GM13977 (cell line): Measurements from ENCODE around the gene LIN7A.

Source experiments
- DNase-seq: peaks from one replicate; pipeline ENCODE4 v3.0.0; 2012; ENCODE audit warnings: low spot score
- in situ Hi-C: fragments of 300-500 bp; cut with MboI; formaldehyde crosslinking; loops from one replicate; pipeline ENCODE4 v1.12.0; 2022; ENCODE audit warnings: low sequenced_read_pairs, low pct_unique_long_range_greater_than_20kb, mixed read lengths, inconsistent platforms; ENCODE audit not compliant: unreplicated experiment
- TF ChIP-seq, protein P1 (sequence below): IDR thresholded peaks from 2 replicates; pipeline ENCODE4 v1.5.1; 2012; ENCODE audit warnings: mild to moderate bottlenecking, control low read depth; ENCODE audit not compliant: insufficient read depth; ENCODE audit errors: extremely low read depth, missing control alignments

Gene LIN7A

DNA sequence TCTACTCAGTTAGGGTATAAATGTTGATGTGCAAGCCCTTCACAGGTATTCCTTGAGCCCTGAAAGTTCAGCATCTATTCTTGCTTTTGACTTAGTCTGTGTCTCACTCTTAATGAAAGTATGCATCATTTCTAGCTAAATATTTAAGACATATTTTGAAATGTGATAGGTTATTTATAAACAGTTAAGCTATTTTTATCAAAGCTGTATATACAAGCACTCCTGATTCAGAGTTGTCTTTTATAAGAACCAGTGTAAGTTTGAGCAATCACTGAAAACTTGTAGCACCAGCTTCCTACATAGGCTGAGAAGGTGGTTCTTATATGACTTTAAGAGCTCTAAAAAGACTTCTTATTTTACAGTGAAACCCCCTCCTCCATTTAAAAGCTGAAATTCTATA is 122.4 kb downstream of the LIN7A start:
- in situ Hi-C loops: no loop called here
- DNase-seq: no peak
- TF ChIP-seq, protein P1, sequence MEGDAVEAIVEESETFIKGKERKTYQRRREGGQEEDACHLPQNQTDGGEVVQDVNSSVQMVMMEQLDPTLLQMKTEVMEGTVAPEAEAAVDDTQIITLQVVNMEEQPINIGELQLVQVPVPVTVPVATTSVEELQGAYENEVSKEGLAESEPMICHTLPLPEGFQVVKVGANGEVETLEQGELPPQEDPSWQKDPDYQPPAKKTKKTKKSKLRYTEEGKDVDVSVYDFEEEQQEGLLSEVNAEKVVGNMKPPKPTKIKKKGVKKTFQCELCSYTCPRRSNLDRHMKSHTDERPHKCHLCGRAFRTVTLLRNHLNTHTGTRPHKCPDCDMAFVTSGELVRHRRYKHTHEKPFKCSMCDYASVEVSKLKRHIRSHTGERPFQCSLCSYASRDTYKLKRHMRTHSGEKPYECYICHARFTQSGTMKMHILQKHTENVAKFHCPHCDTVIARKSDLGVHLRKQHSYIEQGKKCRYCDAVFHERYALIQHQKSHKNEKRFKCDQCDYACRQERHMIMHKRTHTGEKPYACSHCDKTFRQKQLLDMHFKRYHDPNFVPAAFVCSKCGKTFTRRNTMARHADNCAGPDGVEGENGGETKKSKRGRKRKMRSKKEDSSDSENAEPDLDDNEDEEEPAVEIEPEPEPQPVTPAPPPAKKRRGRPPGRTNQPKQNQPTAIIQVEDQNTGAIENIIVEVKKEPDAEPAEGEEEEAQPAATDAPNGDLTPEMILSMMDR: no peak

DNA sequence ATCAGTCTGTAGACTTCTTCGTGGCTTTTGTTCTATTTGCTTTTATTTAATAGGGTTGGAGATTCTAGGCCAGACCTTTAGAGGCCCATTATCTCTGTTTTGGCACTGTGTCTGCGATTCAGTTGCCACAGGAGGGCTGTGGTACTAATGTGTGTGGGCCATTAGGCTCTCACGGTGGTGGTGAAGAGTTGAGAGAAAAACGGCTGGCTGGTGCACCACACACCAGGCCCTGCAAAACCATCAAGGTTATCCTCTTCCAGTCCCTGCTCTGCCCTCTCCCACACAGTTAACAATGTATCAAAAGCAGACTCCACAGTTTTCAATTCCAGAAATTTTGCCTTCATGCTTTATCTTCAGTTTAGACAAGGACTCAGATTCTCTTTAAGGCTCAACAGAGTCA is 123.3 kb downstream of the LIN7A start:
- no peak for DNase-seq
- TF ChIP-seq, protein P1: no peak
- in situ Hi-C loops: no loop called here

DNA sequence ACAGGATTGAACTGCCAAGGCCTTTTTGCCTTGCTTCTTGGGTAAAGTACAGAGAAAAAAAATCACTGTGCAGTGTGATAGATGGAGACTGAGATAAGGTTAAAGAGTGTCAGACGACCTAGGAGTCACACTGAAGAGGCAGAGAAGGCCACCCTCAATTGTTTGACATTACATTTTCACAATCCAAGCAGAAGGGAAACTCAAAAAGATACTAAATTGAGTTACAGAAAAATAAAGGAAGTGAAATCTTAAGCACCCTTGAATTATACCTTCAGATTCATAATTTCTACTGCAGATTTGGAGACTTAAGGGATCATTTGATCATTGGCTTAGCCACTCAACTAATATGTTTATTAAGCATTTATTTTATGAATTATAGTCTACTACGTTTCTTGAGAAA is 123.9 kb downstream of the LIN7A start:
- in situ Hi-C loops: no loop called here
- DNase-seq: no peak
- TF ChIP-seq, protein P1: no peak

DNA sequence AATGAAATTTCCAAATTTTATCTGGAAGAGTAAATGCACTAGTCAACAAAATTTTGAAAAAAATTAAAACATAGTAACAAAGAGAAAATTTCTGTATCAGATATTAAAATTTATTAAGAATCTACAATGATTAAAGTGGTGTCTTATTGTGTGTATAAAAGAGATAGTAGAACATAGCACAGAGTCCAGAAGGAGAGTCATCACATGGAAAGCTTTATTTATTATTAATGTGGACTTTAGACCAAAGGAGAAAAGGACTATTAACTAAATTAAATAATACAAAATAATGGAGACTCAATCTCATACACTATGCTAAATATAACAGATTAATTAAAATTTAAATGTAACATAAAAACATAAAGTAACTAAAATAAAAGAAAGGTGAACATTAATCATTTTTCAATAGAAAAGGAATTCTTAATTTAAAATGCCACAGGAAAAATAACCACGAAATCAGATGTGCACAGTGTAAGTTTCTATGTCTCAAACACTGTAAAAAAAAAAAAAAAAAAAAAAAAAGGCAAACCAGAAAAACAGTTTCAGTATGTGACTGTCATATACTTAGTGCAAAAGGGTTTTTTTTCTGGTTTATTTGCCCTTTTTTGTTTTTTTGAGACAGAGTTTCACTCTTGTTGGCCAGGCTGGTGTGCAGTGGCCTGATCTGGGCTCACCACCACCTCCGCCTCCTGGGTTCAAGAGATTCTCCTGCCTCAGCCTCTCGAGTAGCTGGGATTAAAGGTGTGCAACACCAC is 125.6 kb downstream of the LIN7A start:
- DNase-seq: no peak
- TF ChIP-seq, protein P1: no peak
- in situ Hi-C loops: no loop called here

DNA sequence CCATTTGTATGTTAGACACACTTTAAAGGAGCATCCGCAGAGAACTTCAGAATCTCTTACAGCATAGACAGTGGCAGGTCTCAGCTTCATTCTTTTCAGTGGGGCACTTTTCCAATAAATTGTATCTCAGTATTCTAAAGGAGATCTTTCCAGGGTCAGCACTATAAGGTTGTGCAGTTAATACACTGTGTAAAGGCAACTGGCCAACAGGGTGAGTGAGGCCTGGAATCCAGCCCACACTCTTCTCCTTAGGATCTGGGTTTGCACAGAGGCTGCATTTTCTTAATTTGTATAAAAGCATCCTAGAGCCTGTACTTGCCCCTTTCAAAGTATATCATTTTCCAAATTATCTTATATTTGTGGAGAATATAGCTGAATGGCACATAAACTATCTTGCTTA is 126.9 kb downstream of the LIN7A start:
- TF ChIP-seq, protein P1: no peak
- in situ Hi-C loops: no loop called here
- no peak for DNase-seq

DNA sequence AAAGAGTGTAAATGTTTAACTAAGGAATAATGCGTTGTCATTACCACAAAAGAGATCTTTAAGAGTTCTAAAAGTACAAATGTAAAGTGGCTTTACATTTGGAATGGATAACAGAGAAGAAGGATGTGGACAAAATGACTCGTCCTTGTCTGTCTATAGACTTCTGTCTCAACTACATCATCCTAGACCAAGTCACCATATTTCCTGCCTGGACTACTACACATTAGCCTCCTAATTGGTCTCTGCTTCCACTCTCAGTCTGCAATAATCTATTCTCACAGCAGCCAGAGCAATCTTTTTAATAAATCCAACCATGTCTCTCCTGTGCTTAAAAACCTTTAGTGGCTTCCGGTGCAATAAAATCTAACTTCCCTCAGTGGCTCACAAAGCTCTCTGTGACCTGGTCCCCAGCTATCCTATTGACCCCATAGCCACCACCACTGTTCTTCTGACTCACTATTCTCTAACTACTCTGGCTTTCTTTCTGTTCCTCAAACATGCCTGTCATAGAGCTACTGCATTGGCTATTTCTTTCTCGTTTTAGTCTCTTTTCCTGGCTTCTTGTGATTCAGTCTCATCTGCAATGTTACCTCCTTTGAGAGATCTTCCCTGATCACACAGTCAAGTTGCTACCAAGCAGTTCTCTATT is 130.0 kb downstream of the LIN7A start:
- DNase-seq: peak; percentile 26
- in situ Hi-C loops: no loop called here
- TF ChIP-seq, protein P1: no peak
